ENCODE data around the gene IL11RA.

IL11RA gene

DNA sequence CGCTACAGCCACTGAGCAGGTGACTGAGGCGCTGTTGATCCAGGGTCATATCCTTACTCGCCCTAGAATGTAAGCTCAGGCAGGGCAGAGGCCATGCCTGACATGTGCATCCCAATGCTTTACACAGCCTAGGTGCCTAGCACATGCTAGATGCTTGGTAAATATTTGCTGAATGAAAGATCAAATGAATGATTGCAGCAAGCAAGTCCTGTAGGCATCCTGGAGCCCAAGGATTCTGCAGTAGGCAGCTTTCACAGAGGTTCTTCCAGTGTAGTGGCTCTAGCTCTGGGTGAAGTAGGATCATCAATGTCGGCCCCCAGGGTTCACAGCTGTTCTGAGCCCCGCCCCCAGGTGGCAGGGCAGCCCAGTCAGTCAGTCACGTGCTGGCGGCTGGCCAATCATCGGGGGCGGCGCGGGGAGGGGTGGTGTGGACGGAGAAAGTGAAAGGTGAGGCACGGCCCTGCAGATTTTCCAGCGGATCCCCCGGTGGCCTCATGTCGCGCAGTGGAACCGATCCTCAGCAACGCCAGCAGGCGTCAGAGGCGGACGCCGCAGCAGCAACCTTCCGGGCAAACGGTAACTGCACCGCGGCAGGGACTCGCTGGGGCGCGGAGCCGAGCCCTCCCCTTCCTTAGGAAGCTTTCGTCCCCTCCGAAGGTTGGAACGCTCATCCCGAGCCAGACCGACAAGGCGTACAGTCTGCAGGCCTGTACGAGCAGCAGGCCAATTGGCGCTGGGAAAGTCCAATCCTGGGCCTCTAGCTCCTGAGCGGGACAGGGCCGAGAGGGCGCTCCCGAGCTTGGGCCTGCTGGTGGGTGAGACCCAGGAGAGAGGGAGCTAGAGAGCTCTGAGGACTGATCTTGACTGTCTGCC, 5.5 kb upstream of the IL11RA start, which contains the start of gene GALT:
TSS of gene GALT (plus strand) at position 465 of the 873 bp plus-strand sequence. CDS start at position 495, 30 bp downstream.
- peak; percentile 97 for DNase-seq (ENCODE audit: low spot score)
- in situ Hi-C loops (cut with MboI; ENCODE audit: low pct_unique_long_range_greater_than_20kb, low sequenced_read_pairs, unreplicated experiment) = no loop called here
- TF ChIP-seq CTCF (IDR thresholded peaks at IDR 0.05; ENCODE audit: extremely low read depth, insufficient read depth, missing control alignments) = peak; percentile 55

GRCh38 chr9:34647084-34647403, 4.9 kb upstream of the IL11RA start:
- in situ Hi-C loops (cut with MboI; ENCODE audit: low pct_unique_long_range_greater_than_20kb, low sequenced_read_pairs, unreplicated experiment) = no loop called here
- TF ChIP-seq CTCF (IDR thresholded peaks at IDR 0.05; ENCODE audit: extremely low read depth, insufficient read depth, missing control alignments) = no peak
- no peak for DNase-seq (ENCODE audit: low spot score)

DNA sequence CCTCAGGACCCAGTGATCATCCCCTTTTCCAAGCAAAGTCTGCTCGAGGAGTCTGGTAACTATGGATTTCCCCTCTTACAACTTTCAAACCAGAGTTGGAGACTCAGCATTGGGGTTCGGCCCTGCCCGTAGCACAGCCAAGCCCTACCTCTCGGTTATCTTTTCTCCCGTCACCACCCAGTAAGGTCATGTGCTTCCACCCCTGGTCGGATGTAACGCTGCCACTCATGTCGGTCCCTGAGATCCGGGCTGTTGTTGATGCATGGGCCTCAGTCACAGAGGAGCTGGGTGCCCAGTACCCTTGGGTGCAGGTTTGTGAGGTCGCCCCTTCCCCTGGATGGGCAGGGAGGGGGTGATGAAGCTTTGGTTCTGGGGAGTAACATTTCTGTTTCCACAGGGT, 4.3 kb upstream of the IL11RA start:
- in situ Hi-C loops (cut with MboI; ENCODE audit: low pct_unique_long_range_greater_than_20kb, low sequenced_read_pairs, unreplicated experiment) = no loop called here
- no peak for DNase-seq (ENCODE audit: low spot score)
- no peak for TF ChIP-seq CTCF (IDR thresholded peaks at IDR 0.05; ENCODE audit: extremely low read depth, insufficient read depth, missing control alignments)

- in situ Hi-C loops (cut with MboI; ENCODE audit: low pct_unique_long_range_greater_than_20kb, low sequenced_read_pairs, unreplicated experiment) = no loop called here
- no peak for TF ChIP-seq CTCF (IDR thresholded peaks at IDR 0.05; ENCODE audit: extremely low read depth, insufficient read depth, missing control alignments)
- no peak for DNase-seq (ENCODE audit: low spot score)
These were observed 3.3 kb upstream of the IL11RA start for GRCh38 chr9:34648673-34649072.

DNA sequence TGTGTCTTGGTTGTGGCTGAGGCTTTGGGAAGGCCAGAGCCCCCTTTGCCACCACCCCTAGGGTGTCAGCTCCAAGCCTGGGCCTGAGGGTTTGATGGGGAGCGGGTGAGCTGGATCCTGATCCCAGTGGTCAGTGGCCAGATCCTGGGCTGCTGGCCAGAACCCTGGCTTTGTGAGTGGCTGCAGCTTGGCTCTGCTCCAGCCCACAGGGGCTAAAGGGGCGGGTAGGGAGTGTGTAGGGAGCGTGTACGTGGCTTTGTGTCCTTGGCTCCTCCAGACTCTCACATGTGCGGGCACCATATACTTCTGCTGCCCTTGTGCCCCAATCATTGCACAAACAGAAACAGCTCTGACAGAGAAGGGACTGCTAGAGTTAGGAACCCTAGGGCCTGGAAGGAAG, 1.2 kb upstream of the IL11RA start:
- in situ Hi-C loops (cut with MboI; ENCODE audit: low pct_unique_long_range_greater_than_20kb, low sequenced_read_pairs, unreplicated experiment) = no loop called here
- no peak for TF ChIP-seq CTCF (IDR thresholded peaks at IDR 0.05; ENCODE audit: extremely low read depth, insufficient read depth, missing control alignments)
- DNase-seq (ENCODE audit: low spot score) = no peak

DNA sequence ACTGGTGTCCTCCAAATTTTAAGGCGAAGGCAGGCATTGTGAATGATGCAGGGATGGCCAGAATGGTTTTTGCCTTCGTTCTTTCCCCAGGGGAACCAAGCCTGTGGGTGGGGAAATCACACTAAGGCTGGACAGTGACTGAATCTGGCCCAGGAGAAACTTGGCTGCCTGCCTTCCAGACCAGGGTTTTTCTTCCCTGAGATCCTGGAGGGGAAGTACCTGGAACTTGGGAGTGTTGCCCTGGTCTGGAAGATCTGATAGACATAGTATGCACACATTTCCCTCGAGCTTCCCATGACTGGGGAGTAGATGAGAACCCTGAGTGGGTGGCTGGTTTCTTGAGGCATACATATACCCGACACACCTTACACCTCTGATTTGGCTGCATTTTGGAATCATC, 664 bp upstream of the IL11RA start:
- no peak for DNase-seq (ENCODE audit: low spot score)
- TF ChIP-seq CTCF (IDR thresholded peaks at IDR 0.05; ENCODE audit: extremely low read depth, insufficient read depth, missing control alignments) = no peak
- in situ Hi-C loops (cut with MboI; ENCODE audit: low pct_unique_long_range_greater_than_20kb, low sequenced_read_pairs, unreplicated experiment) = no loop called here

Data from GM13977 (cell line).